DMS 273 (cell line): Measurements from ENCODE around the gene EML4.

Source experiments
- DNase-seq: peaks from one replicate; lab custom pipeline; 2025; ENCODE audit not compliant: unreplicated experiment; lab: John Stamatoyannopoulos, UW

EML4 gene

DNA sequence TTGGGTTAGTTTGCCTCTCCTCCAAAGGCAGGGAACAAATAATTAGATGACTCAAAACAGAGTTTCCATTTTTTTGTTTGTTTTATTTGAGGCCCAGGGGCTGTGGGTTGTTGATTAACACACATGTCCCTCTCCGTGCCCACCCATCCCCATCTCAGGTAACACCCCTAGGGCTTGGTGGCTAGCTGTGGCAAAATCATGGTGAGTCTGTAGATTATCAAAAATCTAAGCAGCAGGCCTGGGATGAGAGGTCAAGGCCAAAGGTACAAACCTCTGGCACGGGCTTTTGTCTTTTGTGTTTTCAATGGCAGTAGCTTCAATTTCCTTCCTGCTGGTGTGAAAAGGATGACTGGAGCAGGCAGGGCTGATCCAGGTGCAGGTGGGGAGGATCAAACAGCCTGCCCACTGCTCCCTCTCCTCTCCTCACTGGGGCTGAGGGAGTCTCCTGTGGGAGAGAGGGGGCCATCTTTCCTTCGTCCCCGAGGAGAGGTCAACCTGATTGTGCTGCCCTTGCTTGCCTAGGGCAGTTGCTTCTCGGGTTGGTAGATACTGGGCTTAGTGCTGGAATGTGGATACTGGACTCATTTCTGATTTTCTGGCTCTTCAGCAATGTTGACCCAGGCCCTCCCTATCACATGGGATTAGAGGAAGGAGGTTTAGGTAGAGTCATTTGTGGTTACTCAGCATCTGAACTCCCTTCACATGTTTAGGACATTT lies 31.9 kb upstream of the EML4 start:
- no peak for DNase-seq

DNA sequence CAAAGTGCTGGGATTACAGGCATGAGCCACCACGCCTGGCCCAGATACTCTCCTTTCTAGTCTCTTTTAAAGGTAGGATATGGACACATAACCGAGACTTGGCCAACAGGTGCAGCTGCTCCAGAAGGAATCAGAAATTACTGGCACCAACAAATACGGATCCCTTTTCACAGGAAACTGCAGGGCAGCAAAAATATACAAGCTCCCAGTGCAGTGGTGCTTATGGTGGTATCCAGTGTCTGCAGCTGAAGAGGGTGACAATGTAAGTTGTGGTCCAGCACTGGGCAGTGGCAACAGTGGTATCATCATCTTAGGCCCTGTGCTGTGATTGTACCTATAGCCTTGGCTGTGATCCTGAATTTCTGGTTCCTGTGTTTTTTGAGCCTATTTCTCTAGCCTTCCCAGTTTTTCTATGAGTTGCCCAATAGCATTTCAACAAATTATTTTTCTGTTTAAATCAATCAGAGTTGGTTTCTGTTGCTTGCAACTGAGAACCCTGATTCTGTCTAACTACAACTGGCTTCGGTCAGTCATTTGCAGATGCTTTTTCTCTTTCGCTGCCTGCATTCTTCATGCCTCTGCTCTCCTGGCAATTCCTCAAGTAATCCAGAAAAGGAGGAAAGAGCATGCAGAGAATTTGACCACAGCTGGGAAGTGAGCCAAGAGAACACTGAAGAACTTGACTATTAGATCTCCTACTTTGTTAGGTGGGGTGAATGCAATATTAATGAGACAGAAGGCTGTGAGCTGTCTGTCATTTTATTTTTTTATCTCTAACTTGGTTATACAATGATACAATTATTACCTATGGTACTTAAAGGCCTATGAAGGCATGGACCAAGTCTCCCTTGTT lies 30.8 kb upstream of the EML4 start:
- DNase-seq, result peak; percentile 71

DNA sequence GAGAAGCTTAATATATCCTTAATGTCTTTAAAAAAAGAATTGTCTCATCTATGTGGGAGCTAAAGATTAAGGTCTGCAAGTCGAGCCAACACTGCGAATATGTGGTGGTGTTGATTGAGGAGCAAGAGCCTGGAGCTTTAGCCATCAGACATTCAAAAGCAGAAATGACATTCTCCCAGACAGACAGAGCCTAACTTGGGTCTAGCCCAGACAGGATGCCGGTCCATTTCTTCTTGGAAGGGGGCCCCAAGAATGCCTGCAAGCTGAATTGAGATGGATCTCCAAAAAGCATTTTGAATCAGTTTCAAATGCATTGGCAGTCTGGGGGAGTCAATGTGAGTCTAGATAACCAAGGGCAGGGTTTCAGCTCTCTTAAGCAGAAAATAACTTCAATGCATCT lies 30.1 kb upstream of the EML4 start:
- no peak for DNase-seq

- DNase-seq, result no peak
Measured at GRCh38 chr2:42140496-42140895, 28.7 kb upstream of the EML4 start.

- DNase-seq, result peak; percentile 88
Measured at GRCh38 chr2:42141687-42142546, 27.2 kb upstream of the EML4 start.

- DNase-seq, result peak; percentile 54
Measured at GRCh38 chr2:42142547-42143184, 26.5 kb upstream of the EML4 start.

GRCh38 chr2:42147641-42148274 lies 21.4 kb upstream of the EML4 start:
- DNase-seq, result peak; percentile 18

GRCh38 chr2:42150159-42150558 lies 19.0 kb upstream of the EML4 start:
- no peak for DNase-seq

DNA sequence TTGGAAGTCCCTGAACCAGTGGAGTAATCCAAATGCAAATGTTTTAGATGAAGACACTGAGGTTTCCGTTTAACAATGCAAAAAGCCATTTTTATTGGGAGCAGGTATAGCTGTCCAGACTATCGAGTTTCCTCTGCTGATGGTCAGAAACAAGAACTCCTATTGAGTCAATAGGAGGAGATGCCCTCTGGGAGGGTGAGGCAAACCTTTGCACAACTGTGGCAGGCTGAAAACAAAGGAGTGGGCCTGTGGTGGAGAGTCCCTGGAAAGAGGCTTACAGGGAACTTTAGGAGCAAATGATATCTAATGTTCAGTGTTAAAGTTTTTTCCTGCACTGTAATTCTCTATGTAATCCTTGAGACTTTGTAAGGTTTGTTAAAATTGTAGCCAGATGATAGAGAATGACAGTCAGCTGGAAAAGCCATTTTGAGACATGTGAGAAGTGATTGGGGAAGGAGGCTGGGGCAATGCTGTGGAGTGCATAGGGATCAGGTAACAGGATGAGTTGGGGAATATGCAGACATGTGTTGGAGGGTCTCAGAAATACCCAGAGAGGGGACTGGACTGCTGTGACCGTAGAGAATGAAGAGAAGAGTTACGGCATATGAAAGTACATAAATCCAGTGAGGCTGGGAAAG lies 15.1 kb upstream of the EML4 start:
- DNase-seq, result no peak

DNA sequence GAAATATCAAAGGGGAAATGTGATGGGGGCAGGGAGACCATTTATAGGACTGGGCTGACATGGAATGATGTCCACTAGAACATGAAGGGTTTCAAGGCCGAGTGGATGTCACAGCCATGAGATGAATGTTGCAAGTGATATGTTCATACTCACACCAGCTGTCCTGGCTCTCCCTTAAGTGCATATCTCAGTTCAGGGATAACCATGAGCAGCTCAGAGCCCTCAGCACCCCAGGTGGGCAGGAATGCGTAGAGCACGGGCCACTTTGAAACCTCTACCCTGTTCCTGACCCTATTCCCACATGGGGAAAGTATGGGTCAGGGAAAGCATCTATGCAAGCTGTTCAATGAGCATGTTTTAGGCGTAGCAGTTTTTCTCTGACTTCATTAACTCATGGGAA lies 12.4 kb upstream of the EML4 start:
- no peak for DNase-seq

DNA sequence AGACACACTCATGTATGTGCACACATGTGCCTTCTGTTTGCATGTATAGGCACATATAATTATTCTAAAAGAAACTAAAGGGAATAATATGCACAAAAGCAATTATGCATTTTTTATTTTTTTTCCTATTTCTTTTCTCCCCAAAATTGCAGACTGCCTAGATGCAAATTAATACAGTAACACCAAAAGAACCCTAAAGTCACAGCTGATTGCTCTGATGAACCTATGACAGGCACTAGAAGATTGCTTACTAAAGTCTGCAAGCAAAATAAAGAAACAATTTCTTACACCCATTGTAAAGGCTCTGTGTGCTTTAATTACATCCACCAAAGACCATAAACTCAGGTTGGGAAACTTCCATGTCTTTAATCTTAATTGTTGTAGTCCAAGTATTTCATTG lies 7.7 kb upstream of the EML4 start:
- DNase-seq, result no peak

- DNase-seq, result peak; percentile 95
Measured at GRCh38 chr2:42163444-42164045, 5.6 kb upstream of the EML4 start.

DNA sequence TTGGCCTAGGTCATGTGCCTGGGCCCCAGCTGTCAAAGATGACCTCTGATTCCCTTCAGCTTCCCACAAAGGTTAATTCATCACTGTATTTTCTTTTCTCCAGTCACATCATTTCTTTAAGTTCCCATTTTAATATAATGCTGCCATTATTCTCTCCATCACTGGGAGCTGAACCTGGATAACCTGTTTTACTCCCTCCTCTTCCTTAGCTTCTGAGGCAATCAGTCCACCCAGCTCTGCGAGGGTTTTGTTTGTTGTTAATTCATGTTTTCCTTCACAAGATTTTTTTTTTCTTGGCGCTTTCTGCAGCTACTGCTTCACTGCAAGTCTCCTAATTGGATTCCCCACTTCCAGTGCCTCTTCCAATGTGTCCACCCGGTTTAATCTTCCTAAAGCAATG lies 5.1 kb upstream of the EML4 start:
- DNase-seq, result peak; percentile 52

- no peak for DNase-seq
Measured at GRCh38 chr2:42164971-42165370, 4.2 kb upstream of the EML4 start.

DNA sequence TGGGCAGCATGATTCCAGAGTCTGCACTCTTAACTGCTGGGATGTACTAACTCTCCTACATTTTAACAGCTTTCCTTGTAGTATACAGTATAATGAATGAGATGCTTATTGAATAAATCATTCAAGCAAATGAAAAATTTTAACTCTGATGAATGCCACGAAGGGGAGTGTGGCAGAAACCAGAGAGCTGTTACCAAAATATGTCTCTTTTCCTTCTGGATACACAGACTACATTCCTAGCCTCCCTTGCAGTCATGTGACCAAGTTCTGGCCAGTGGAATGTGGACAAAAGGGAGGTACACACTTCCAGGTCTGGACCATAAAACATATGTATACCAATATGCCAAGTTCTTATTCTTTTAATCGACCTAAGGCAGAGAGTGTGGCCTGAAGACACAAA lies 1.7 kb upstream of the EML4 start:
- DNase-seq, result peak; percentile 32

DNA sequence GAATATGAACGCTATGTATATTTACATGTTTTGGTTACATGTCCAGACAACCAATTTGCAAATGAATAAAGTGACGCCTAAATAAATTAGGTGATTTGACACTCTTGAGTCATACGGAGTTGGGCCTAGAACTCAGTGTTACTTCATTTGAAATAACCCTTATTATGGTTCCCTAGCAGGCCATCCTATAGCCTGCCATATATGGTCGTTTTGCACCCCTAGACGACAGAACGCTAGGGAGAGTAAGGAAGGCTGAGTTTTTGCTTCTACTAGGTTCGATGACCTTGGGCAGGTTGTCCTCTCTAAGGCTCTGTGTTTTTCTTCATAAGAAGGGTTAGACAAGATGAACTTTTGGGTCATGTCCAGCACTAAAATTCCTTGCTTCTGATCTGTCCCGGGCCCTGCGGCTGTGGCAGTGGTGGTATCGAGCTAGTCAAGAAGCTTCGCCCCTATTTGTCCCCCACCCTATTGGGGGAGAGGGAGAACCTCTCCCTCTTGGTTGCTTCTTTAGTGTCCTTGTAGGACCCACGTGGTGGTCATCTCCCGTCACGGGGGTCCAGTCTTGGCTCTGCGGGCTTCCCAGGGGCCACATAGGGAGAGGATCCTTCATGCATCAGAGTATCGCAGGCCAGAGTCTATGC lies 574 bp upstream of the EML4 start:
- DNase-seq, result no peak

GRCh38 chr2:42169874-42170521 lies 845 bp downstream of the EML4 start:
- peak; percentile 54 for DNase-seq

GRCh38 chr2:42170619-42171395 lies 1.7 kb downstream of the EML4 start:
- DNase-seq, result no peak
